ENCODE data around the gene VWC2L.

Gene VWC2L

DNA sequence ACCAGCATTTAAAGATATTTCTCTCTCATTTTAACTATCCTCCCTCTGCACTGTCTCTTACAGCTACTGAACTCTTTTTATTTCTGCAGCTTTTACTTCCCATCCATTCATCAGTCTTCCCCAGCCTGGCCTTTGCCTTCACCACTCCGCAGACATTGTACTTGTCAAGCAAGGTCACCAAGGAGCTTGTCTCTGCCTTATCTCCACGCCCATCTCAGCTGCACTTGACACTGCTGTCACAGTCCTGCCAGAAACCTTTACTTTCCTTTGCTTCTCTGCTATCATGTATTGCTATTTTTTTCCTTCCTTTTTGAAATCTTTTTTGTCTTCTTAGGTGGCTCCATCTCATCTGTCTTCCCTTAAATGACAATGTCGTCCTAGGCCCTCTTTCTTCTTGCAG, 147.0 kb downstream of the VWC2L start:
- no peak overlapping the region for H3K4me3 ChIP-seq (replicated peaks in 1 of 2; ENCODE audit: low read depth in 2 of 2, low read length in 2 of 2)
- DNase-seq (ENCODE audit: low read depth in 2 of 2) = no peak
- TF ChIP-seq CTCF (IDR thresholded peaks at IDR 0.05; ENCODE audit: low read depth, low read length) = no peak

DNA sequence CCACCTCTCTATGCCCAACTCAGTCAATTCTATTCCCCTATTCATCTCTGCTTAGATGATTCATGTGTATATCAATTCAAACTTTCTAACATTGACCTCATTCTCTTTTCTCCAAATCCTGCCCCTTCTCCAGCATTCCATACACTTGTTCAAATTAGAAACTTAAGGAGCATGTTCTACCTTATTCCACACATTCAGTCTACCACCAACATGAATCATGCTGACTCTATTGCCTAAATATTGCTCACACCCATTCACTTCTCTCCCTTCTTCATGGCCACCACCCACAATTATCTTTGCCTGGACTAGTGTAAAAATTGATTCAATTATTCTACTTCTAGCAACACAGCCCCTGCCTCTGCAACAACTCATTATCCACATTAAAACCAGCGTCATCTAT, 147.5 kb downstream of the VWC2L start:
- TF ChIP-seq CTCF (IDR thresholded peaks at IDR 0.05; ENCODE audit: low read depth, low read length) = no peak
- DNase-seq (ENCODE audit: low read depth in 2 of 2) = no peak
- no peak overlapping the region for H3K4me3 ChIP-seq (replicated peaks in 1 of 2; ENCODE audit: low read depth in 2 of 2, low read length in 2 of 2)

DNA sequence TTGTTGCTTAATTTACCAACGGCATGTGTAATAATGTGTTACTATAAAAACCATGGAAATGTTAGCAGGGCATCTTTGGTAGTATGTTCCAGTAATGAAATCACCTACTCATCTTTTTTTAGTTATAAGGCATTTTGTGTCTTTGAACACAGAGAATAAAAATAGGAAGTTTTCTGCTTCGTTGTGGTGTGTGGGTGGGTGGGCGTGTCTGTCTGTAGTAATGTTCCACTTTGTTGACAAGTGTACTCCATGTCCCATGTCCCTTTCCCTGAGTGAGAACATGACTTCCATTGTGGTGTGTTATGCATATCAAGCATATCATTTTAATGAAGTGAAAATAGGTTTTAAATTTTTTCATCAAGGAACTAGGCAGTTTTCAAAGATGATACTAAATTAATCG, 149.3 kb downstream of the VWC2L start:
- no peak for TF ChIP-seq CTCF (IDR thresholded peaks at IDR 0.05; ENCODE audit: low read depth, low read length)
- DNase-seq (ENCODE audit: low read depth in 2 of 2) = no peak
- no peak overlapping the region for H3K4me3 ChIP-seq (replicated peaks in 1 of 2; ENCODE audit: low read depth in 2 of 2, low read length in 2 of 2)

- TF ChIP-seq CTCF (IDR thresholded peaks at IDR 0.05; ENCODE audit: low read depth, low read length) = no peak
- no peak for DNase-seq (ENCODE audit: low read depth in 2 of 2)
- no peak overlapping the region for H3K4me3 ChIP-seq (replicated peaks in 1 of 2; ENCODE audit: low read depth in 2 of 2, low read length in 2 of 2)
Measured at GRCh38 chr2:214560618-214561190, 149.8 kb downstream of the VWC2L start.

DNA sequence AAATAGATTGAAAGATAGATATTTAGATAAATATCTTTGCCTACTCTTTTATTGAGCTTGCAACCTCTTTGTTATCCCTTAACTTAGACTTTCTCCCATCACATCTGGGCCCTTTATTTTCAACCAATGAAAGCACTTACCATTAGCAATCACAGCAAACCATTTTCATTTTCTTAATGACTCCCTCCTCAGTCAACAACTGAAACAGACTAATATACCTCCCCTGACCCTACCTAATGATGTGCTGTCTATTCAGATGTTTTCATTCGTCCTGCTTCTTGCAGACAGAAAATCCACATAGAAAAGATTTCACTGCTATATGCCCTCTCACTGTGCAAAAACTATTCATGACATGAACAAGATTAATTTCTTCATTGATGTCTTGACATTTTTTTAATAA, 154.4 kb downstream of the VWC2L start:
- H3K4me3 ChIP-seq (replicated peaks in 1 of 2; ENCODE audit: low read depth in 2 of 2, low read length in 2 of 2) = no peak overlapping the region
- no peak for TF ChIP-seq CTCF (IDR thresholded peaks at IDR 0.05; ENCODE audit: low read depth, low read length)
- no peak for DNase-seq (ENCODE audit: low read depth in 2 of 2)

DNA sequence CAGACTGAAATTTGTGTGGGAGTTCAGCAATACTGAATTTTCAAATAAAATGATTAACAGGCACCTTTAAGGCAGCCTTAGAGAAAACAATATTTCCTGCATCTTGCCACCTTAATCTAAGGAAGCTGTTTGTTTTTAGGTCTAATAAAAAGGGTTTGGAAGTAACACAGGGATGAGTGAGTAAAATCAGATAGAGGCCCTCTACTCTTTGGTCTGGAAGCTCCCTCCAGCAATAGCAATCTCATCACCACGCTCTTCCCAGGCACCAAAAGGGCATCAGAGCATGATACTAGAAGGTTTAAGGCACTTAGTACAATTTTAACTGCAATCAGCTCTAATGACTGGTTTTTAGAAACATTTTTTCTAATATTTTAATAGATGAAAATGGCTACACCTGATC, 155.6 kb downstream of the VWC2L start:
- no peak for TF ChIP-seq CTCF (IDR thresholded peaks at IDR 0.05; ENCODE audit: low read depth, low read length)
- no peak overlapping the region for H3K4me3 ChIP-seq (replicated peaks in 1 of 2; ENCODE audit: low read depth in 2 of 2, low read length in 2 of 2)
- no peak for DNase-seq (ENCODE audit: low read depth in 2 of 2)

GRCh38 chr2:214569419-214570035, 158.7 kb downstream of the VWC2L start:
- no peak for DNase-seq (ENCODE audit: low read depth in 2 of 2)
- TF ChIP-seq CTCF (IDR thresholded peaks at IDR 0.05; ENCODE audit: low read depth, low read length) = no peak
- no peak overlapping the region for H3K4me3 ChIP-seq (replicated peaks in 1 of 2; ENCODE audit: low read depth in 2 of 2, low read length in 2 of 2)

All from cardiac fibroblast (primary cell).